H1 (cell line): ENCODE results near the gene LILRB4. TPM values are rescaled to one million over a fixed set of nuclear protein-coding genes. Genes with fewer than 3 reads are reported as not detected.

Experiments
- RFX5 ChIP-seq: IDR thresholded peaks from 2 replicates; pipeline ENCODE4 v1.6.1; 2011; ENCODE audit warnings: low read depth, low read length, improper control_type of control experiment, borderline replicate concordance
- polyA plus RNA-seq, 7 experiments: library from polyadenylated mRNA; depleted of rRNA in 3 of 7; stranded (reverse) in 5 of 7; unstranded in 2 of 7; fragments of >200 nt in 5 of 7; fragments of 200-250 nt in 2 of 7; gene quantifications; 1 replicate in 5 of 7; 2 replicates in 1 of 7; 4 replicates in 1 of 7; pipeline versions ENCODE4 v1.2.1 to v1.2.3, GENCODE V29; 2011 to 2013; ENCODE audit warnings: missing spikeins in 2 of 7, mixed read lengths in 2 of 7
- total RNA-seq: library from RNA; stranded (reverse); fragmentation: NEBNext Ultra II Directional; extraction: Animal tissue kit (Norgen Biotek cat#: 25700); gene quantifications from 2 replicates; pipeline ENCODE4 v1.2.1, GENCODE V29; 2021

Gene LILRB4
- total and polyA plus RNA-seq, 2 of the 8 experiments (the other 6 are each of a cell fraction or from before 2014, with no cell fraction given), result not detected

- no peak for TF ChIP-seq RFX5
Observed at GRCh38 chr19:54696117-54696548, 33.3 kb downstream of the LILRB4 start (continued).
